Endodermal cell (in vitro differentiated cells): ENCODE measurements around the gene RNF20. TPM values are rescaled to one million over a fixed set of nuclear protein-coding genes. Genes with fewer than 3 reads are reported as not detected.

Experiments
- DNase-seq: peaks from one replicate; pipeline ENCODE4 v3.0.0-alpha.2; 2017
- H3K27ac ChIP-seq: 2 replicates; pipeline ENCODE4 v1.5.1; 2013; ENCODE audit warnings: mild to moderate bottlenecking, low read depth, low read length, moderate library complexity
- H3K27me3 ChIP-seq: 2 replicates; pipeline ENCODE4 v1.6.1; 2013; ENCODE audit warnings: mild to moderate bottlenecking, low read length, moderate library complexity; ENCODE audit not compliant: insufficient read depth, control insufficient read depth, poor library complexity, severe bottlenecking
- H3K36me3 ChIP-seq: 2 replicates; pipeline ENCODE4 v1.7.0; 2013; ENCODE audit warnings: mild to moderate bottlenecking, low read length, moderate library complexity; ENCODE audit not compliant: control insufficient read depth, insufficient read depth
- H3K4me1 ChIP-seq: one replicate; pipeline ENCODE4 v1.7.0; 2013; ENCODE audit warnings: low read length; ENCODE audit not compliant: control insufficient read depth, insufficient read depth
- H3K4me3 ChIP-seq: 2 replicates; pipeline ENCODE4 v1.5.1; 2013; ENCODE audit warnings: mild to moderate bottlenecking, low read length, moderate library complexity
- H3K9ac ChIP-seq: 2 replicates; pipeline ENCODE4 v1.6.1; 2013; ENCODE audit warnings: mild to moderate bottlenecking, low read length, moderate library complexity; ENCODE audit not compliant: poor library complexity, severe bottlenecking; ENCODE audit errors: extremely low read depth
- H3K9me3 ChIP-seq: 2 replicates; pipeline ENCODE4 v1.6.1; 2013; ENCODE audit warnings: mild to moderate bottlenecking, low read length, moderate library complexity; ENCODE audit not compliant: control insufficient read depth
- H3K27ac Mint-ChIP-seq: 2 replicates; pipeline ENCODE4 v1.8.0; 2020; ENCODE audit warnings: mixed read lengths
- H3K27me3 Mint-ChIP-seq: 2 replicates; pipeline ENCODE4 v1.8.0; 2021; ENCODE audit warnings: mild to moderate bottlenecking, mixed read lengths; ENCODE audit not compliant: insufficient read depth
- H3K36me3 Mint-ChIP-seq: 2 replicates; pipeline ENCODE4 v1.8.0; 2020; ENCODE audit warnings: low read depth, mixed read lengths
- H3K4me1 Mint-ChIP-seq: 2 replicates; pipeline ENCODE4 v1.8.0; 2020; ENCODE audit warnings: mixed read lengths
- H3K4me3 Mint-ChIP-seq: 2 replicates; pipeline ENCODE4 v1.8.0; 2020; ENCODE audit warnings: mild to moderate bottlenecking, moderate library complexity, mixed read lengths
- H3K9me3 Mint-ChIP-seq: 2 replicates; pipeline ENCODE4 v1.8.0; 2020; ENCODE audit warnings: mild to moderate bottlenecking, mixed read lengths
- WGBS, 2 experiments: methylation state at CpG; one replicate each; pipeline versions ENCODE4 v1.1.5 to v1.1.7; 2013; ENCODE audit warnings: missing lambda C conversion rate in 2 of 2, mixed read lengths in 1 of 2; ENCODE audit not compliant: insufficient coverage in 1 of 2, insufficient read length in 1 of 2; 5-methylcytosine and 5-hydroxymethylcytosine counted together
- total RNA-seq, 2 donors: library from RNA; stranded (reverse); fragmentation: NEBNext Ultra II Directional in 1 of 2; extraction: Animal tissue kit (Norgen Biotek cat#: 25700) in 1 of 2; gene quantifications; 2 replicates in 1 of 2; 3 replicates in 1 of 2; pipeline ENCODE4 v1.2.1, GENCODE V29; 2021
- TF ChIP-seq, protein P1 (sequence below): fragments of 200-600 bp; sonication (generic); conservative IDR thresholded peaks from 2 replicates; pipeline ENCODE4 v1.5.0; 2021; ENCODE audit warnings: antibody characterized with exemption, mild to moderate bottlenecking

RNF20 gene
- total RNA-seq, 2 donors from 2014 or later, result 45.4 to 58.4 TPM

DNA sequence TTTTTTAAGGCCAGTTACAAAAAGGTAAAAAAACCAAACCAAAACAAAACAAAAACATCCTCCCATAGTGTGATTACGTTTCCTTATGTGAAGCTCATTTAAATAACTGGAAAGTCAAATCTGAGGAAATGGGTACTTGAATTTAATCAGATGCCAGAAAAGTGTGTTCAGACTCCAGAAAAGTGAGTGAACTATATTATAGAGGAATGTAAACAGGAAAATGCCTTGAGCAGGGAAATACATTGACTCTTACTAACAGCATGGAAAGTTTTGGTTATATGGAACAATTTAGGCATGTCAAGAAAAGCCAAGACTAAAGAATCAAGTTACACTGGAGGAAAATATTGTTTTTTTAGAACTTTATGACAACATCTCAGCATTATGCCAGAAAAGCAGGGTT is 37.8 kb upstream of the RNF20 start:
- Histone ChIP-seq H3K9me3 (no peaks in the 10 kb centered on the region), H3K36me3 (no peaks in the 10 kb centered on the region), H3K27ac (no peak overlapping the region), H3K4me3 (no peak overlapping the region), H3K4me1 (peaks cover 2% of the 10 kb centered on the region), H3K27me3 (no peaks in the 10 kb centered on the region), H3K9ac (no peak overlapping the region)
- TF ChIP-seq, protein P1, sequence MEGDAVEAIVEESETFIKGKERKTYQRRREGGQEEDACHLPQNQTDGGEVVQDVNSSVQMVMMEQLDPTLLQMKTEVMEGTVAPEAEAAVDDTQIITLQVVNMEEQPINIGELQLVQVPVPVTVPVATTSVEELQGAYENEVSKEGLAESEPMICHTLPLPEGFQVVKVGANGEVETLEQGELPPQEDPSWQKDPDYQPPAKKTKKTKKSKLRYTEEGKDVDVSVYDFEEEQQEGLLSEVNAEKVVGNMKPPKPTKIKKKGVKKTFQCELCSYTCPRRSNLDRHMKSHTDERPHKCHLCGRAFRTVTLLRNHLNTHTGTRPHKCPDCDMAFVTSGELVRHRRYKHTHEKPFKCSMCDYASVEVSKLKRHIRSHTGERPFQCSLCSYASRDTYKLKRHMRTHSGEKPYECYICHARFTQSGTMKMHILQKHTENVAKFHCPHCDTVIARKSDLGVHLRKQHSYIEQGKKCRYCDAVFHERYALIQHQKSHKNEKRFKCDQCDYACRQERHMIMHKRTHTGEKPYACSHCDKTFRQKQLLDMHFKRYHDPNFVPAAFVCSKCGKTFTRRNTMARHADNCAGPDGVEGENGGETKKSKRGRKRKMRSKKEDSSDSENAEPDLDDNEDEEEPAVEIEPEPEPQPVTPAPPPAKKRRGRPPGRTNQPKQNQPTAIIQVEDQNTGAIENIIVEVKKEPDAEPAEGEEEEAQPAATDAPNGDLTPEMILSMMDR, result no peak
- Mint-ChIP-seq H3K9me3 (no peaks in the 10 kb centered on the region), H3K4me3 (no peak overlapping the region), H3K4me1 (peaks cover 11% of the 10 kb centered on the region), H3K36me3 (no peaks in the 10 kb centered on the region), H3K27me3 (no peaks in the 10 kb centered on the region), H3K27ac (no peak overlapping the region)
- WGBS, 2 experiments, result 81% methylated on average over 1 of the region's 1 CpG; no CpG with 5 or more reads in 1 of the 2 experiments
- DNase-seq, result no peak

DNA sequence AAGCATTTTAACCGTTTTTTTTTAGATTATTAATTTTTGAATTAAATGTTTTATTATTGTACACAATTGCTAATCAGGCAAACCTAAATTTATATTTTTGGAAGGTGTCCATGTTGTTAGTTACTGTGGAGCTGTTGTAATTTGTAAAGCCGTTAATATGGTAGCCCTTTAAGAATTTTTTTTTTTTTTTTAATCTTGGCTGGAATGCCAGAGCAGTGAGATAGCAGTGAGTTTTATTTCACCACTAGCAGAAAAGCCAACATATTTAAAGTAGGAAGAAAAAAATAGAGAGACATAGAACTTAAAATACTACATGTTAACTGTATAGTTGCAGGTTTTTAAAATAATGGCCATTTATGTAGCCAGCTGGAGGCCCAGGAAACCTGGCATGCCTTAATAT is 35.3 kb upstream of the RNF20 start:
- peaks cover 2% of the 10 kb centered on the region for H3K4me1 ChIP-seq
- 92% methylated on average over 2 of the region's 2 CpGs; no CpG with 5 or more reads in 1 of the 2 experiments for WGBS, 2 experiments
- peaks cover 20% of the 10 kb centered on the region for H3K27me3 Mint-ChIP-seq
- H3K27me3 ChIP-seq, result no peaks in the 10 kb centered on the region
- H3K36me3 Mint-ChIP-seq, result no peaks in the 10 kb centered on the region
- no peak overlapping the region for H3K9ac ChIP-seq
- H3K27ac Mint-ChIP-seq, result no peak overlapping the region
- TF ChIP-seq, protein P1, result no peak
- no peaks in the 10 kb centered on the region for H3K36me3 ChIP-seq
- peaks cover 11% of the 10 kb centered on the region for H3K4me1 Mint-ChIP-seq
- no peak overlapping the region for H3K27ac ChIP-seq
- no peak for DNase-seq
- no peaks in the 10 kb centered on the region for H3K9me3 ChIP-seq
- no peak overlapping the region for H3K4me3 Mint-ChIP-seq
- H3K4me3 ChIP-seq, result no peak overlapping the region
- no peaks in the 10 kb centered on the region for H3K9me3 Mint-ChIP-seq

DNA sequence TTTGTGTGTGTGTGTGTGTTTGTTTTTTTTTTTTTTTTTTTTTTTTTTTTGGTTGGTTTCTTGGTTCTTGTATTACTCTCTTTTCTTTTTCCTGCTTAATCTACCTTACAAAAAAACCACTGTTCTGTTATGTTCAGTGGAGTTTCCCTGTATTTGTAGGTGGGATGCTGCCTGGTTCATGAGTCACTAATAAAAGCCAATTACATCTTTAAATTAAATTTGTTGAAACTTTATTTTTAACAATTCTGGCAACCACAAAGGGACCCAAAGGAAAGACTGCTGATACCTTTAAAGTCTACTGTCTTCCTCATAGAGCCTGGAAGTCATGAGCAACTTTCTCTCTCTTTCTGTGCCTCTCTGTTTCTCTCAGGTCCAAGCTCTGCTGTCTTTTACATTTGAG is 29.5 kb upstream of the RNF20 start:
- no peak overlapping the region for H3K27ac ChIP-seq
- no peaks in the 10 kb centered on the region for H3K9me3 ChIP-seq
- TF ChIP-seq, protein P1, result no peak
- peaks cover 3% of the 10 kb centered on the region for H3K27me3 ChIP-seq
- no peaks in the 10 kb centered on the region for H3K4me1 ChIP-seq
- Mint-ChIP-seq H3K4me3 (no peak overlapping the region), H3K4me1 (peaks cover 3% of the 10 kb centered on the region), H3K27ac (no peak overlapping the region), H3K9me3 (no peaks in the 10 kb centered on the region), H3K27me3 (peaks cover 24% of the 10 kb centered on the region), H3K36me3 (no peaks in the 10 kb centered on the region)
- no peak overlapping the region for H3K4me3 ChIP-seq
- no peaks in the 10 kb centered on the region for H3K36me3 ChIP-seq
- H3K9ac ChIP-seq, result no peak overlapping the region
- DNase-seq, result no peak
